Muscle layer of colon (tissue), 2 donors: ENCODE measurements around the gene SDK2.

Experiments
- H3K27ac ChIP-seq: one replicate; pipeline ENCODE4 v1.7.0; 2013; ENCODE audit warnings: low read depth, mild to moderate bottlenecking, low read length, moderate library complexity
- H3K27me3 ChIP-seq, 2 donors: one replicate each; pipeline ENCODE4 v1.7.0; 2013; ENCODE audit warnings: low read length in 2 of 2, mild to moderate bottlenecking in 2 of 2; ENCODE audit not compliant: insufficient read depth in 2 of 2, control insufficient read depth in 1 of 2
- H3K36me3 ChIP-seq: one replicate; pipeline ENCODE4 v1.7.0; 2013; ENCODE audit warnings: mild to moderate bottlenecking, low read length; ENCODE audit not compliant: insufficient read depth
- H3K4me1 ChIP-seq: one replicate; pipeline ENCODE4 v1.7.0; 2013; ENCODE audit warnings: mild to moderate bottlenecking, low read length; ENCODE audit not compliant: insufficient read depth
- H3K4me3 ChIP-seq, 2 donors: one replicate each; pipeline ENCODE4 v1.7.0; 2013; ENCODE audit warnings: low read length in 2 of 2, low read depth in 1 of 2, mild to moderate bottlenecking in 1 of 2, moderate library complexity in 1 of 2
- H3K9ac ChIP-seq: one replicate; pipeline ENCODE4 v1.7.0; 2013; ENCODE audit warnings: low read length
- H3K9me3 ChIP-seq: one replicate; pipeline ENCODE4 v1.7.0; 2013; ENCODE audit warnings: mild to moderate bottlenecking, low read length
- donor health status: abdominal sarcoma.
- donor health status: Adenocarcinoma of cecum.

SDK2 gene

GRCh38 chr17:73616873-73617404 lies 27.3 kb downstream of the SDK2 start:
- Histone ChIP-seq H3K36me3 (no peaks in the 10 kb centered on the region), H3K27ac (no peak overlapping the region), H3K4me3 (no peak overlapping the region), H3K9ac (no peak overlapping the region), H3K9me3 (no peaks in the 10 kb centered on the region), H3K27me3 (peaks cover 0 to 3% of the 10 kb centered on the region in 2 donors), H3K4me1 (no peaks in the 10 kb centered on the region)

- H3K4me3 ChIP-seq: no peak overlapping the region
- no peaks in the 10 kb centered on the region for H3K4me1 ChIP-seq
- no peaks in the 10 kb centered on the region for H3K36me3 ChIP-seq
- no peak overlapping the region for H3K27ac ChIP-seq
- no peaks in the 10 kb centered on the region for H3K9me3 ChIP-seq
- H3K9ac ChIP-seq: no peak overlapping the region
- peaks cover 0 to 3% of the 10 kb centered on the region in 2 donors for H3K27me3 ChIP-seq
These were observed 27.9 kb downstream of the SDK2 start for GRCh38 chr17:73616120-73616872.

GRCh38 chr17:73614256-73614655 lies 30.0 kb downstream of the SDK2 start:
- H3K27ac ChIP-seq: no peak overlapping the region
- H3K27me3 ChIP-seq: peaks cover 0 to 3% of the 10 kb centered on the region in 2 donors
- no peaks in the 10 kb centered on the region for H3K9me3 ChIP-seq
- H3K9ac ChIP-seq: no peak overlapping the region
- H3K4me3 ChIP-seq: no peak overlapping the region
- no peaks in the 10 kb centered on the region for H3K4me1 ChIP-seq
- no peaks in the 10 kb centered on the region for H3K36me3 ChIP-seq

GRCh38 chr17:73613271-73614233 lies 30.7 kb downstream of the SDK2 start:
- H3K4me1 ChIP-seq: no peaks in the 10 kb centered on the region
- no peak overlapping the region for H3K27ac ChIP-seq
- peaks cover 0 to 3% of the 10 kb centered on the region in 2 donors for H3K27me3 ChIP-seq
- no peak overlapping the region for H3K4me3 ChIP-seq
- no peak overlapping the region for H3K9ac ChIP-seq
- no peaks in the 10 kb centered on the region for H3K9me3 ChIP-seq
- no peaks in the 10 kb centered on the region for H3K36me3 ChIP-seq

GRCh38 chr17:73612031-73612472 lies 32.2 kb downstream of the SDK2 start:
- Histone ChIP-seq H3K27ac (no peak overlapping the region), H3K27me3 (peaks cover 0 to 3% of the 10 kb centered on the region in 2 donors), H3K4me1 (no peaks in the 10 kb centered on the region), H3K9ac (no peak overlapping the region), H3K36me3 (no peaks in the 10 kb centered on the region), H3K4me3 (no peak overlapping the region), H3K9me3 (no peaks in the 10 kb centered on the region)

- Histone ChIP-seq H3K4me3 (no peak overlapping the region), H3K9me3 (no peaks in the 10 kb centered on the region), H3K4me1 (no peaks in the 10 kb centered on the region), H3K36me3 (no peaks in the 10 kb centered on the region), H3K27me3 (peaks cover 0 to 3% of the 10 kb centered on the region in 2 donors), H3K9ac (no peak overlapping the region), H3K27ac (no peak overlapping the region)
These were observed 32.6 kb downstream of the SDK2 start for GRCh38 chr17:73611630-73612029.

GRCh38 chr17:73610331-73610911 lies 33.8 kb downstream of the SDK2 start:
- H3K9me3 ChIP-seq: no peaks in the 10 kb centered on the region
- H3K27ac ChIP-seq: no peak overlapping the region
- H3K27me3 ChIP-seq: peaks cover 0 to 3% of the 10 kb centered on the region in 2 donors
- no peaks in the 10 kb centered on the region for H3K4me1 ChIP-seq
- no peaks in the 10 kb centered on the region for H3K36me3 ChIP-seq
- H3K4me3 ChIP-seq: no peak overlapping the region
- no peak overlapping the region for H3K9ac ChIP-seq

GRCh38 chr17:73609758-73610157 lies 34.5 kb downstream of the SDK2 start:
- H3K36me3 ChIP-seq: no peaks in the 10 kb centered on the region
- no peaks in the 10 kb centered on the region for H3K9me3 ChIP-seq
- H3K27me3 ChIP-seq: peaks cover 0 to 3% of the 10 kb centered on the region in 2 donors
- H3K4me3 ChIP-seq: no peak overlapping the region
- no peak overlapping the region for H3K9ac ChIP-seq
- H3K27ac ChIP-seq: no peak overlapping the region
- H3K4me1 ChIP-seq: no peaks in the 10 kb centered on the region

- no peaks in the 10 kb centered on the region for H3K36me3 ChIP-seq
- no peak overlapping the region for H3K9ac ChIP-seq
- H3K4me3 ChIP-seq: no peak overlapping the region
- no peaks in the 10 kb centered on the region for H3K4me1 ChIP-seq
- no peak overlapping the region for H3K27ac ChIP-seq
- no peaks in the 10 kb centered on the region for H3K9me3 ChIP-seq
- peaks cover 0 to 3% of the 10 kb centered on the region in 2 donors for H3K27me3 ChIP-seq
These were observed 35.2 kb downstream of the SDK2 start for GRCh38 chr17:73609060-73609459.

GRCh38 chr17:73605444-73605843 lies 38.8 kb downstream of the SDK2 start:
- no peak overlapping the region for H3K27ac ChIP-seq
- no peak overlapping the region for H3K9ac ChIP-seq
- H3K36me3 ChIP-seq: no peaks in the 10 kb centered on the region
- no peak overlapping the region for H3K4me3 ChIP-seq
- H3K27me3 ChIP-seq: no peaks in the 10 kb centered on the region
- no peaks in the 10 kb centered on the region for H3K4me1 ChIP-seq
- no peaks in the 10 kb centered on the region for H3K9me3 ChIP-seq

GRCh38 chr17:73604476-73604875 lies 39.8 kb downstream of the SDK2 start:
- Histone ChIP-seq H3K27ac (no peak overlapping the region), H3K9ac (no peak overlapping the region), H3K4me1 (no peaks in the 10 kb centered on the region), H3K36me3 (no peaks in the 10 kb centered on the region), H3K27me3 (no peaks in the 10 kb centered on the region), H3K9me3 (no peaks in the 10 kb centered on the region), H3K4me3 (no peak overlapping the region)
